SU-DHL-6 (cell line): ENCODE results near the gene KNDC1.

ENCODE experiments used
- EZH2phosphoT487 ChIP-seq: fragments of 200-600 bp; sonication (generic), shearing (Covaris generic); conservative IDR thresholded peaks from 2 replicates; pipeline ENCODE4 v1.6.1; 2018; ENCODE audit warnings: mild to moderate bottlenecking, antibody characterized with exemption, low read length, moderate library complexity, mixed read lengths
- TF ChIP-seq, protein P1 (sequence below): fragments of 200-600 bp; sonication (generic); IDR thresholded peaks from one replicate; pipeline ENCODE4 v1.5.1; 2017; ENCODE audit warnings: antibody characterized with exemption, mild to moderate bottlenecking, low read length, moderate library complexity; ENCODE audit not compliant: insufficient read depth, poor library complexity, severe bottlenecking

- TF ChIP-seq, protein P1, sequence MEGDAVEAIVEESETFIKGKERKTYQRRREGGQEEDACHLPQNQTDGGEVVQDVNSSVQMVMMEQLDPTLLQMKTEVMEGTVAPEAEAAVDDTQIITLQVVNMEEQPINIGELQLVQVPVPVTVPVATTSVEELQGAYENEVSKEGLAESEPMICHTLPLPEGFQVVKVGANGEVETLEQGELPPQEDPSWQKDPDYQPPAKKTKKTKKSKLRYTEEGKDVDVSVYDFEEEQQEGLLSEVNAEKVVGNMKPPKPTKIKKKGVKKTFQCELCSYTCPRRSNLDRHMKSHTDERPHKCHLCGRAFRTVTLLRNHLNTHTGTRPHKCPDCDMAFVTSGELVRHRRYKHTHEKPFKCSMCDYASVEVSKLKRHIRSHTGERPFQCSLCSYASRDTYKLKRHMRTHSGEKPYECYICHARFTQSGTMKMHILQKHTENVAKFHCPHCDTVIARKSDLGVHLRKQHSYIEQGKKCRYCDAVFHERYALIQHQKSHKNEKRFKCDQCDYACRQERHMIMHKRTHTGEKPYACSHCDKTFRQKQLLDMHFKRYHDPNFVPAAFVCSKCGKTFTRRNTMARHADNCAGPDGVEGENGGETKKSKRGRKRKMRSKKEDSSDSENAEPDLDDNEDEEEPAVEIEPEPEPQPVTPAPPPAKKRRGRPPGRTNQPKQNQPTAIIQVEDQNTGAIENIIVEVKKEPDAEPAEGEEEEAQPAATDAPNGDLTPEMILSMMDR: no peak
- TF ChIP-seq EZH2phosphoT487: no peak
These were observed 94.6 kb downstream of the KNDC1 start for GRCh38 chr10:133254421-133255120.
